CD4-positive, alpha-beta T cell treated with Interleukin-17A for 1 hour (primary cell): ENCODE results near the gene CD276.
"Not testable (repeated sequence)": the region's sequence is repeated elsewhere in the genome, so short reads cannot be mapped to it uniquely, and the experiment has no call there.

Source experiments
- DNase-seq: peaks from one replicate; pipeline ENCODE4 v3.0.0-alpha.2; 2020

The CD276 gene

DNA sequence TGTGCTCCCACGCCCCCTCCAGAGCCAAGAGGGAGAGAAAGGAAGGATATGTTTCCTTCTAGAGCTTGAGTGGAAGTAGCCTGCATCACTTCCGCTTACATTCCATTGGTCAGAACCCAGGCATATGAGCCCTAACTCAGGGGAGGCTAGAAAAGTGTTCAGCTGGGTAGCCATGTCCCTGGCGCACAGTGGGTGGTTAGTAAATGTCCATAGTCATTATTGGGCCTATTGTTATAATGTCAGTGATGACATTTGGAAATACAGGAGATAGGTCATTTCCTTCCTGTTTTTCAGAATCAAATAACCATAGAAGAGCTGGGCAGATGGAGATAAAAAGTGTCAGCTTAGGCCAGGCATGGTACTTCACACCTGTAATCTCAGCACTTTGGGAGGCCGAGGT, 27.3 kb downstream of the CD276 start:
- DNase-seq: no peak

DNA sequence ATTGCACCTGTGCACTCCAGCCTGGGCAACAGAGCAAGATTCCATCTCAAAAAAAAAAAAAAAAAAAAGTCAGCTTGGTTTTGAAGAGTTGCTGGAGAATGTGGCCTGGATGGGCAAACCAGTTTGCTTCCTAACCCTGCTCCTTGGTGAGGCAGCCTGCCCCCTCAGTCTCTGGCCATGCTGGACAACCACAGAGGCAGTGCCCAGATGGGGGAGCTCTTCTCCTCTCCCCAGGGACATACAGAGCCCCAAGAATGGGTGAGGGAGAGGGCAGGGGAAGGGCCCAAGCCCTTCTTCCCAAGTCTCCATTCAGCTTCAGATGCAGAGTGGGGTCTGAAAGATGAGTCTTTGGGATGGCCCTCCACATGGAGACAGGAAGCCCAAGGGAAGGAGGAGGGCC, 27.9 kb downstream of the CD276 start:
- no peak for DNase-seq

DNA sequence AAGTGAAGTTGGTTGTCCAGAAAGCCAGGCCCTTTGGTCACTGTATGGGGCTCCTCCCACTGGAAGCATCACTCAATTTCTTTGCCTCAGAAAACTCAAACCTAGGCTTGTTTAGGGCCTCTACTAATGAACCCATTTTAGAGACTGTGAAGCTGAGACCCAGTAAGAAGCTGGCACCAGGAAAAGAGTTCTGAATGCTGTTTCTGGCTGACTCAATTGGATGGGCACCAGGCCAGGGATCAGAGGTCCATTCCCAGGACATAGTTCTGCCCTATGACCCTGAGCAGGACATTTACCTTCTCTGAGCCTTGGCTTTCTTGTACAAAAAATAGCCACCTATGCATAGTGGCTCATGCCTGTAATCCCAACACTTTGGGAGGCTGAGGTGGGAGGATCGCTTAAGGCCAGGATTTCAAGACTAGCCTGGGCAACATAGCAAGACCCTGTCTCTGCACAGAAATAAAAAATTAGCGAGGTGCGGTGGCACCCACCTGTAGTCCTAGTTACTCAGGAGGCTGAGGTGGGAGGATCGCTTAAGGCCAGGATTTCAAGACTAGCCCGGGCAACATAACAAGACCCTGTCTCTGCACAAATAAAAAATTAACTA, 30.6 kb downstream of the CD276 start:
- no peak for DNase-seq

- DNase-seq: no peak
Observed at GRCh38 chr15:73715417-73715816, 31.2 kb downstream of the CD276 start.

DNA sequence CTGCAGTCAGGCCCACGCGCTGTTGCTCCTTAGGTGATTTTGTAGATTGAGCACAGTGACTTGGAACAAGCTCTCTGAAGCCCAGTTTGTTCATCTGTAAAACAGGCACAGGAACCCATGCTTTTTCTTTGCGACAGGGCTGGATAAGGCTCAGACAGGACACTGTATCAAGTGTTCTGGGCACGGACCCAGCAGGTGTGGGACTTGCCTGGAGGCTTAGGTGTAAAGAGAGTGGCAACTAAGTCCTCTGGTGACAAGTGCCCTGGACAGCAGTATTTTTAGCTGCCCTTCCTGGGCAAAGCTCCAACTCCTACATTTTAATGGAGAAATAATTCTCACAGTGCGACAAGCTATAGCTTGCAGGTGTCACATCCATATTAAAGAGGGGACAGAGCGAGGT, 32.2 kb downstream of the CD276 start:
- DNase-seq: no peak

- no peak for DNase-seq
Observed at GRCh38 chr15:73717206-73717605, 33.0 kb downstream of the CD276 start.

- DNase-seq: no peak
Observed at GRCh38 chr15:73717802-73718201, 33.6 kb downstream of the CD276 start.

- DNase-seq: no peak
Observed at GRCh38 chr15:73718694-73719093, 34.5 kb downstream of the CD276 start.

- no peak for DNase-seq
Observed at GRCh38 chr15:73722425-73722824, 38.2 kb downstream of the CD276 start.

- no peak for DNase-seq
Observed at GRCh38 chr15:73723191-73723590, 39.0 kb downstream of the CD276 start.

GRCh38 chr15:73724212-73724611, 40.0 kb downstream of the CD276 start:
- DNase-seq: no peak

GRCh38 chr15:73727330-73727976, 43.3 kb downstream of the CD276 start:
- DNase-seq: no peak

DNA sequence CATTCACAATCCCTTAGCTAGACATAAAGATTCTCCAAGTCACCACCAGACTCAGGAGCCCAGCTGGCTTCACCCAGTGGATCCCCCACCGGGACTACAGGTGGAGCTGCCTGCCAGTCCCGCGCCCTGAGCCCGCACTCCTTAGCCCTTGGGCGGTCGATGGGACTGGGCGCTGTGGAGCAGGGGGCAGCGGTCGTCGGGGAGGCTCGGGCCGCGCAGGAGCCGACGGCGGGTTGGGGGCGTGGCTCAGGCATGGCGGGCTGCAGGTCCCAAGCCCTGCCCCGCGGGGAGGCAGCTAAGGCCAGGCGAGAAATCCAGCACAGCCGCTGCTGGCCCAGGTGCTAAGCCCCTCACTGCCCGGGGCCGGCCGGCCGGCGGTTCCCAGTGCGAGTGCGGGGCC, 47.9 kb downstream of the CD276 start:
- not testable (repeated sequence) for DNase-seq

GRCh38 chr15:73732930-73733329, 48.7 kb downstream of the CD276 start:
- DNase-seq: no peak

DNA sequence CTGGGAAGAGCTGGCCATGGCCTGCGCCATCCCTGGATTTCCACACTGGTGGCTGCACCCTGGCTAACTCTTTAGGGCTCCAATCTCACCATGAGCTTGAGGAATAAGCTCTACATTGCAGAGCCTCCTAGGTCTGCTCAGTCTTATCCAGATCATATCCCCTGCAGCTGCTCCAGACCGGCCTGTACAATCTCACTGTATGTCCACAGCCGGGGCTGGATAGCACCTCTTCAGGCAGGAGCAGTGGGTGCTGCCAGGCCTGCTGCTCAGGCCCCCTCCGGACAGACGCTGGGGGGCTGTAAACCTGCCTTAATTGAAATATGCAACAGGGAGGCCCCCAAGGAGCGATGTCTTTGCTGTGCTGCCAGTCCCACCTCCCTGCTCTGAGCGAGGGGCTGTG, 53.4 kb downstream of the CD276 start:
- no peak for DNase-seq

DNA sequence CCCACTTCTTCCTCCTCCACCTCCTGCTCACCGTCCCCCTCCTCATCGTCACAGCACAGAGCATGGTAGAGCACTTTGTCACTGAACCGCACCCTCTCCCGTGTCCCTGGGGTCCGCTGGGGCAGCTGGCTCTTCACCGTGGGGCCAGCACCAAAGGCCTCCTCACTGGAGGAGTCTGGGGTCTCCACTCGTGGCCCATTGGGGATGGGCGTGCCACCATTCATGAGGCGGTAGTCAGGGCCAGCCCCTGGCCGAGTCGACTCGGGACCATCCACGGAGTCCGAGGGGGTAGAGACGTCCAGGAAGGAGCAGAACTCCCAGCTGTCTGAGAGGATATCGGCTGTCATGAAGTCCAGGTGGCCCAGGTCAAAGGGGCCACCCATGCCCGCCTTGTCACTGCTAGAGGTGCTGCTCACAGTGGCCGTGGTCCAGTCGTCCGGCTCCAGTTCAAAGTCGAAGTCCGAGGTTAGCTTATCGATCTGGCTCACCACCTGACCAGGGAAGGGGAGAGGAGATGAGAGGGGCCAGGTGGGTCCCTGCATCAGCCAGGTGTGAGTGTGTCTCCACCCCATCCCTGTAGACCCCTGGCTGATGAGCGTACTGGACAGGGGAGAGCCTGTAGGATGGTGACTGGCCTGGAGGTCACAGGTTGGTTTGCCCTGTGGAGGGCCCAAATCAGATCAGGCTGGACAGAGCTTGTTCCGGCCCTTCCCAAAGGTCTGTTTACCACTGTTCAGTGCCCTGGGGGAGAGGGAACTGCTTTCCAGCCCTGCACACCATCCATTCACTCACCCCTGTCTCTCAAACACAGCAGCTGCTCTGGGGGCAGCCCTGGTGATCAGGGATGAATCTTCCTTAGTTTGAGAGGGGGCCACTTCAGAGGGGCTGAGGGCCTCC, 56.2 kb downstream of the CD276 start:
- no peak for DNase-seq

DNA sequence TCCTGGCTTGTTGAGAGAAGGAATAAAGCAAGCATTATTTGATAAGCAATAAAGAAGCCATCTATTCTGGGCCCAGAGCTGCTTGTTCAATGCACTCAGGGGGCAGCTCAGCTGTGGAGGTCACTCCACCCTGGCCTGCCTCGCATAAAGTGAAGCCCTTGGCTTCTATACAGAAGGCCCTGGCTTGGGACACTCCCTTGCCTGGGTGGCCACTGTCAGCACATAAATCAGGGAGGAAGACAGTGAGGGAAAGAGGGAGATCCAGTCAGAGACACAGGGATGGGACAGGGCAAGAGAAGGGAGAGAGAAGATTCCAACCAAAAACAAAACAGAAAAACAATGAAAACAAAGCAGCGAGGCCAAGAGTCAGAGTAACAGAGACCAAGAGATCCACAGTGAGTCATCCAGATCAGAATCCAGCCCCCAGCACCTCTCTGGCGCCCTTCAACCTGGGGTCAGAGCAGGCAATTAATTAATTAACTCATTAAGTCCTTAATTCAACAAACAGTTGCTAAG, 57.2 kb downstream of the CD276 start:
- no peak for DNase-seq

- DNase-seq: no peak
Observed at GRCh38 chr15:73744293-73744692, 60.1 kb downstream of the CD276 start.

- no peak for DNase-seq
Observed at GRCh38 chr15:73745073-73745472, 60.9 kb downstream of the CD276 start.

GRCh38 chr15:73746261-73746660, 62.1 kb downstream of the CD276 start:
- no peak for DNase-seq

DNA sequence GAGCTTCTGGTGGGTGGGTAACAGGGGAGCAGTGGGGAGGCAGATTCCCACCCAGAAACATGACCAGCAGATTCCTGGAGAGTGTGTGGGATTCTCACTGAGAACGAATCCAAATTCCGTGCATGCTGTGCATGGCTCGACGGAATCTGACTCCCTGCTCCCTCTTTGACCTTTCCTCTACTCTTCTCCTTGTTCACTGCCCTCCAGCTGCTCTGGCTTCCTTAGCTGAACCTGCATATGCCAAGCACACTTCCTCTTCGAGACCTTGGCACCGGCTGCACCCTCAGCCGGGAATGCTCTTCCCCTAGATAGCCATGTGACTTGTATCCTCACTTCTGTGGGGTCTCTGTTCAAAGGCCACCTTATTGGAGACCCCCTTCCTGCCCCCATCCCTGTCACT, 62.7 kb downstream of the CD276 start:
- no peak for DNase-seq

- no peak for DNase-seq
Observed at GRCh38 chr15:73747847-73748590, 63.8 kb downstream of the CD276 start.

GRCh38 chr15:73748730-73749129, 64.5 kb downstream of the CD276 start:
- DNase-seq: no peak
